Measurements from ENCODE around the gene HOXC6.
A peak's percentile ranks its signal among the peaks of the same experiment; 100 is the strongest.

The HOXC6 gene

GRCh38 chr12:53982648-53983567 is 45.3 kb upstream of the HOXC6 start:
- no peak for DNase-seq (ENCODE audit: low spot score)
- TF ChIP-seq, protein P1, sequence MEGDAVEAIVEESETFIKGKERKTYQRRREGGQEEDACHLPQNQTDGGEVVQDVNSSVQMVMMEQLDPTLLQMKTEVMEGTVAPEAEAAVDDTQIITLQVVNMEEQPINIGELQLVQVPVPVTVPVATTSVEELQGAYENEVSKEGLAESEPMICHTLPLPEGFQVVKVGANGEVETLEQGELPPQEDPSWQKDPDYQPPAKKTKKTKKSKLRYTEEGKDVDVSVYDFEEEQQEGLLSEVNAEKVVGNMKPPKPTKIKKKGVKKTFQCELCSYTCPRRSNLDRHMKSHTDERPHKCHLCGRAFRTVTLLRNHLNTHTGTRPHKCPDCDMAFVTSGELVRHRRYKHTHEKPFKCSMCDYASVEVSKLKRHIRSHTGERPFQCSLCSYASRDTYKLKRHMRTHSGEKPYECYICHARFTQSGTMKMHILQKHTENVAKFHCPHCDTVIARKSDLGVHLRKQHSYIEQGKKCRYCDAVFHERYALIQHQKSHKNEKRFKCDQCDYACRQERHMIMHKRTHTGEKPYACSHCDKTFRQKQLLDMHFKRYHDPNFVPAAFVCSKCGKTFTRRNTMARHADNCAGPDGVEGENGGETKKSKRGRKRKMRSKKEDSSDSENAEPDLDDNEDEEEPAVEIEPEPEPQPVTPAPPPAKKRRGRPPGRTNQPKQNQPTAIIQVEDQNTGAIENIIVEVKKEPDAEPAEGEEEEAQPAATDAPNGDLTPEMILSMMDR (IDR thresholded peaks at IDR 0.05; ENCODE audit: extremely low read depth, missing control alignments): no peak

DNA sequence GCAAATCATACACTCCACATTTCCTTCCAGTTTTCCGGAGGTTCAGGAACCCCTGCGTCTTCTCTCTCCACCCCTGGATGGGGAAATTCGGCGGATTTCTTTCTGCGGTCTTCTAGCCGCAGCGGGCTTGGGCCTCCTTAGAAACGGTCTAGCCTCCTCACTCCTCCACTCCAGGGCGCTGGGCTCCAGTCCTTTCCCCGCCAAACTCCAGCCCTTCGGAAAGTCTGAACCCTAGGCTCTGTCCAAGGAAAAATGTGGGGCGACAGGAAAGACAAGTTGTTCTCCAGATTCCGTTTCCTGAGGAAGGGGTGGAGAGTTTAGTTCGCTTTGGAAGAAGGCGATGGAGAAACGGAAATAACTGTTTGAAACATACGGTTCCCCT is 44.7 kb upstream of the HOXC6 start:
- no peak for DNase-seq (ENCODE audit: low spot score)
- TF ChIP-seq, protein P1 (IDR thresholded peaks at IDR 0.05; ENCODE audit: extremely low read depth, missing control alignments): no peak

GRCh38 chr12:53983950-53984572 is 44.2 kb upstream of the HOXC6 start:
- DNase-seq (ENCODE audit: low spot score): no peak
- TF ChIP-seq, protein P1 (IDR thresholded peaks at IDR 0.05; ENCODE audit: extremely low read depth, missing control alignments): no peak

DNA sequence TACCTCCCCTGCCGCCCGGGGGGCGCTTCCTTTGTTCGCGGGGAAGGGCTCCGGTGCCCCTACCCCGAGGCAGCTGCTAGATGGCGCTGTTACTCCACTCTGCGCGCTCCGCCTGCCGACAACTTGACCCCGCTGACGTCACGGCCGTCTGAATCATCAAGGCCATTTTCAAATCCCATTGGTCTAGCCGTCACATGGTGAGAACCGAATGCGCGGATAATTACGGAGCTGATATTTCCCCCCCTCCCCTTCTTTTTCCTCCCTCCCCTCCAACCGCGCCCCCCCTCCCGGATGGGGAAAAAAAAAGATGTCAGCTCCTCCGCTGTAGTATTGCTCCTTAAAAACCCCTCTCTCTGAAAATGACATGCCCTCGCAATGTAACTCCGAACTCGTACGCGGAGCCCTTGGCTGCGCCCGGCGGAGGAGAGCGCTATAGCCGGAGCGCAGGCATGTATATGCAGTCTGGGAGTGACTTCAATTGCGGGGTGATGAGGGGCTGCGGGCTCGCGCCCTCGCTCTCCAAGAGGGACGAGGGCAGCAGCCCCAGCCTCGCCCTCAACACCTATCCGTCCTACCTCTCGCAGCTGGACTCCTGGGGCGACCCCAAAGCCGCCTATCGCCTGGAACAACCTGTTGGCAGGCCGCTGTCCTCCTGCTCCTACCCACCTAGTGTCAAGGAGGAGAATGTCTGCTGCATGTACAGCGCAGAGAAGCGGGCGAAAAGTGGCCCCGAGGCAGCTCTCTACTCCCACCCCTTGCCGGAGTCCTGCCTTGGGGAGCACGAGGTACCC is 43.1 kb upstream of the HOXC6 start, which contains the start of gene HOXC10:
Gene HOXC10, plus strand, starts transcription at position 246 of the 791 bp plus-strand sequence. Its CDS starts 114 bp downstream, at position 360.
- peak; percentile 92 for DNase-seq (ENCODE audit: low spot score)
- TF ChIP-seq, protein P1 (IDR thresholded peaks at IDR 0.05; ENCODE audit: extremely low read depth, missing control alignments): peak; percentile 80

DNA sequence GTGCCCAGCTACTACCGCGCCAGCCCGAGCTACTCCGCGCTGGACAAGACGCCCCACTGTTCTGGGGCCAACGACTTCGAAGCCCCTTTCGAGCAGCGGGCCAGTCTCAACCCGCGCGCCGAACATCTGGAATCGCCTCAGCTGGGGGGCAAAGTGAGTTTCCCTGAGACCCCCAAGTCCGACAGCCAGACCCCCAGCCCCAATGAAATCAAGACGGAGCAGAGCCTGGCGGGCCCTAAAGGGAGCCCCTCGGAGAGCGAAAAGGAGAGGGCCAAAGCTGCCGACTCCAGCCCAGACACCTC is 42.6 kb upstream of the HOXC6 start:
- DNase-seq (ENCODE audit: low spot score): no peak
- TF ChIP-seq, protein P1 (IDR thresholded peaks at IDR 0.05; ENCODE audit: extremely low read depth, missing control alignments): no peak

GRCh38 chr12:53985994-53986685 is 42.1 kb upstream of the HOXC6 start:
- DNase-seq (ENCODE audit: low spot score): no peak
- TF ChIP-seq, protein P1 (IDR thresholded peaks at IDR 0.05; ENCODE audit: extremely low read depth, missing control alignments): no peak
